Naive thymus-derived CD8-positive, alpha-beta T cell (primary cell): ENCODE results near the gene APP. TPM values are rescaled to one million over a fixed set of nuclear protein-coding genes. Genes with fewer than 3 reads are reported as not detected.
A peak's percentile ranks its signal among the peaks of the same experiment; 100 is the strongest.
"Not testable (repeated sequence)": the region's sequence is repeated elsewhere in the genome, so short reads cannot be mapped to it uniquely, and the experiment has no call there.

Source experiments
- ATAC-seq, 2 donors: fragments of 150-1000 bp; cut with Tn5 transposase in 1 of 2; sonication (Bioruptor Pico), chemical (Tn5 transposase) in 1 of 2; 1 replicate in 1 of 2; 2 replicates in 1 of 2; pipeline ENCODE4 v1.10.0; 2021; ENCODE audit warnings: mild to moderate bottlenecking in 2 of 2, moderate library complexity in 2 of 2
- POLR2A ChIA-PET: fragments of 350-600 bp; sonication (Branson Sonifier 250); formaldehyde crosslinking; loops from one replicate; lab custom pipeline; 2021; ENCODE audit warnings: antibody characterized with exemption; lab: Charles Lee
- DNase-seq, 10 donors: peaks; one replicate each; pipeline versions ENCODE4 v3.0.0 to v3.0.0-alpha.2; 2020 to 2022
- H3K27ac Mint-ChIP-seq, 10 donors: one replicate each; pipeline ENCODE4 v1.8.0; 2020 to 2022; ENCODE audit warnings: mild to moderate bottlenecking in 10 of 10, mixed read lengths in 10 of 10, moderate library complexity in 4 of 10, inconsistent platforms in 1 of 10
- H3K27me3 Mint-ChIP-seq, 5 donors: one replicate each; pipeline ENCODE4 v1.8.0; 2021 to 2022; ENCODE audit warnings: mixed read lengths in 5 of 5
- H3K36me3 Mint-ChIP-seq, 3 donors: one replicate each; pipeline ENCODE4 v1.8.0; 2020 to 2022; ENCODE audit warnings: mixed read lengths in 3 of 3, mild to moderate bottlenecking in 2 of 3, inconsistent platforms in 1 of 3
- H3K4me1 Mint-ChIP-seq, 4 donors: one replicate each; pipeline ENCODE4 v1.8.0; 2021 to 2022; ENCODE audit warnings: mixed read lengths in 4 of 4
- H3K4me3 Mint-ChIP-seq, 10 donors: one replicate each; pipeline ENCODE4 v1.8.0; 2020 to 2022; ENCODE audit warnings: mild to moderate bottlenecking in 10 of 10, mixed read lengths in 10 of 10, moderate library complexity in 6 of 10, inconsistent platforms in 1 of 10
- H3K9me3 Mint-ChIP-seq, 9 donors: one replicate each; pipeline ENCODE4 v1.8.0; 2020 to 2022; ENCODE audit warnings: mixed read lengths in 9 of 9, mild to moderate bottlenecking in 3 of 9, inconsistent platforms in 1 of 9, moderate library complexity in 1 of 9
- polyA plus RNA-seq, 3 donors: library from polyadenylated mRNA; unstranded; fragments of 300-500 nt; fragmentation: Illumina TruSeq; gene quantifications; one replicate each; pipeline ENCODE4 v1.2.3, GENCODE V29; 2021
- total RNA-seq, 8 experiments: library from RNA in 2 of 8; stranded (reverse) in 2 of 8; gene quantifications; one replicate each; pipeline ENCODE4 v1.2.3 and lab custom pipeline; 2021 to 2026

Gene APP
- total and polyA plus RNA-seq, 5 experiments from 2014 or later, result 6.9 to 33.8 (median 8.7) TPM

DNA sequence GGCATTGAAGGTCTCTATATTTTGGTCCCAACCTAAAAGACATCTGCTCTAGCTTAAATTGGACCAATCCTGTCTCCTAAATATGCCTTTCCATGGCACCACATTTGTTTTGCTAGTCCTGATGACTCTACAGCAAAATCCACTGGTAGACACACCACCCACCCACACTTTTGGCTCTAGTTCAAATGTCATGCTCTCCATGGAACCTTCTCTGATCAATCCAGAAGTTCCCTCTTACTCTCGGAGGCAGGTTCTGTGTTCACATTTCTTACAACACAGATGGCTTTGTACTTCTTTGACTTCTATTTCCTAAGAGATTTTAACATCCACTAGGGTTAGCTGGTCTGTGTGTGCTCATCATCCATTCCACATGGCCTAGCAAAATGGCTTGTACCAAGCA lies 151.3 kb downstream of the APP start:
- POLR2A ChIA-PET, result no interaction called here
- no peak overlapping the region for H3K27ac Mint-ChIP-seq
- no peak for DNase-seq
- no peak overlapping the region for H3K4me3 Mint-ChIP-seq
- peaks cover 7 to 26% (median 15%) of the 10 kb centered on the region in 3 donors for H3K36me3 Mint-ChIP-seq
- no peaks in the 10 kb centered on the region for H3K9me3 Mint-ChIP-seq
- H3K4me1 Mint-ChIP-seq, result no peaks in the 10 kb centered on the region
- no peaks in the 10 kb centered on the region for H3K27me3 Mint-ChIP-seq
- ATAC-seq, result no peak

DNA sequence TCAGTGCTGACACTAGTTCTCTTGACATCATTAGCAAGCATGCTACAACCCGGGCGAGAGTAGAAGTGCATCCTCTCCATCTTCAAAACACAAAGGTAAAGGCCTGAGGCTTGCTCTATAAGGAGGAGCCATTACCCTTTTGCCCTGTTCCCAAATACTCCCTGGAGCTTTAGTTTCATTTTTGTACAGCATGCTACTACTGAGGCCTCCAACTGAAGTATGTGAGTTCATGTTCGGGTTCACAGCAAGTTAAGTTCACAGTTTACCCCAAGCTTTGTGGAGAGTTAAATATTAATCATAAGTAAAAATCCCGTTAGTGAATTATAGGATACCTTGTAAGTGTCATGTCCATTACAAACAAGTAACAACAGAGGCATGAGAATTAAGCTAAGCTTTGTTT lies 156.6 kb downstream of the APP start:
- H3K36me3 Mint-ChIP-seq, result no peaks in the 10 kb centered on the region
- peaks cover 0 to 2% (median 2%) of the 10 kb centered on the region in 4 donors for H3K4me1 Mint-ChIP-seq
- H3K27ac Mint-ChIP-seq, result no peak overlapping the region
- H3K4me3 Mint-ChIP-seq, result no peak overlapping the region
- H3K9me3 Mint-ChIP-seq, result no peaks in the 10 kb centered on the region
- POLR2A ChIA-PET, result no interaction called here
- ATAC-seq (no peak), DNase-seq (no peak)
- H3K27me3 Mint-ChIP-seq, result no peaks in the 10 kb centered on the region

DNA sequence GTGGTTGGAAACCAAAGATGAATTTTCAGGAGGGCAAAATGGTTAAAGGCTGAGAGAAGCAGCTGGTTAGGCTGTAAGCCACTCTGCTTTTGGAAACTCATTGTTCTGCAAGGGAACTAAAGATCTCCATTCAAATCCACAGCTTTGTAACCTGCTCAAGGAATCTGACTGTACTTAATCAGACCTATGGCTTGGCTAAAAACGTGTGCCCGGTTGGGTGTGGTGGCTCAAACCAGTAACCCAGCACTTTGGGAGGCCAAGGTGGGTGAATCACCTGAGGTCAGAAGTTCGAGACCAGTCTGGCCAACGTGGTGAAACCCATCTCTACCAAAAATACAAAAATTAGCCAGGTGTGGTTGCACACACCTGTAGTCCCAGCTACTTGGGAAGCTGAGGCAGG lies 158.1 kb downstream of the APP start:
- DNase-seq, ATAC-seq, H3K36me3 Mint-ChIP-seq, H3K4me3 Mint-ChIP-seq, H3K9me3 Mint-ChIP-seq, H3K27ac Mint-ChIP-seq, H3K27me3 Mint-ChIP-seq, POLR2A ChIA-PET: not testable (repeated sequence)
- peaks cover 0 to 10% (median 3%) of the 10 kb centered on the region in 4 donors for H3K4me1 Mint-ChIP-seq

DNA sequence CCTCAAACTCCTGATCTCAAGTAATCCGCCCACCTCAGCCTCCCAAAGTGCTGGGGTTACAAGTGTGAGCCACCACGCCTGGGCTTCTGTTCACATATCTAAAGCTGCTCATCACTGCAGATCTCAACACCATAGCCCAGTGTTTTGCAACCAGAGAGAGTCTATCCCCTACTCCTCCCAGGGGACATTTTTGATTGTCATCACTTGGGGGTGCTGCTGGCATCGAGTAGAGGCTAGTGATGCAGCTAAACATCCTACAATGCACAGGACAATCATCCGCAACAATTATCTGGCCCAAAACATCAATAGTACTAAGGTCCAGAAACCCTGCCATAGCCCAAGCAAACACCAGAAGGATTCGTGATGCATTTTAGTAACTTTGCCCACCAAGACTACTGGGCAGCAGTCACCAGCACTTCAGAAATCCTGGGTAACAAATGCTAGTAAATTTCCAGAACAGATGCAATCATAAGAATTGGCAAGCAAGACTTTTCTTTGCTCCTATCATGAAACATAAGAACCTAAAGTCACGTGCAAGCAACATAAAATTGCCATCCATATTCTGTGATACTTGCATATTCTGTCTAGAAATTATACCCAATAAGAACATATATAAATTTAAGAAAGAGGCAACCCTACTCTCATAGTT lies 159.2 kb downstream of the APP start:
- Mint-ChIP-seq H3K27me3 (no peaks in the 10 kb centered on the region), H3K4me1 (peaks cover 0 to 10% (median 3%) of the 10 kb centered on the region in 4 donors), H3K4me3 (no peak overlapping the region), H3K36me3 (no peaks in the 10 kb centered on the region), H3K27ac (peak overlapping the region in 1 of 10 donors; percentile 76), H3K9me3 (no peaks in the 10 kb centered on the region)
- no peak for DNase-seq
- ATAC-seq, result no peak
- POLR2A ChIA-PET, result interaction anchor here (0.7 kb wide), 1 partner anchor 223 kb away, joined by 3 read pairs; no protein-coding TSS in a partner anchor

DNA sequence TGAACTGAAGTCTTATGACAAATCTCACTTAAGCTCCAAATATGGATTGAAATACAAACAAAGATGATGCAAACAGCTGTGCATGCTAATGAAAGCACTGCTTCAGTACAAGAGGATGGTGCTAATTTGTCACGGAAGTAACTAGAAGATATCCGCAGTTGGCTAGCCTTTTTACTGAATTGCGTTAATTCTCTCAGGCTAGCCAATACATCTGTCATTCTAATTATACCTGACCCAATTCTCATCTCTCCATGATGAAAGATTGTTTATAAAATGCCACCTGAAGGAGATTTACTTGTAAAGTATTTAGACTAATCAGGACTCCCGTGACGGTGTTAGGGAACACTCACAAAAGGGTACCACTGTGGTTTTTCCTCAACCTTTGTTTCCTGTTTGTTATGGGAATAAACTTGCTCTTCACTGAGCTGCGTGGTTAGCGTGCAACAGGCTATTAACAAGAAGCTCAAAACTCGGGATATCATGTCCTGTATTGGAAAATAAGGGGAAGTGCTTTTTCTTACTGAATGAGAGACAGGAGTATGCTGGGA lies 162.5 kb downstream of the APP start:
- Mint-ChIP-seq H3K9me3 (no peaks in the 10 kb centered on the region), H3K4me1 (peaks cover 0 to 10% (median 1%) of the 10 kb centered on the region in 4 donors), H3K36me3 (no peaks in the 10 kb centered on the region), H3K27me3 (no peaks in the 10 kb centered on the region), H3K27ac (no peak overlapping the region), H3K4me3 (no peak overlapping the region)
- ATAC-seq (no peak), DNase-seq (no peak)
- POLR2A ChIA-PET, result no interaction called here

DNA sequence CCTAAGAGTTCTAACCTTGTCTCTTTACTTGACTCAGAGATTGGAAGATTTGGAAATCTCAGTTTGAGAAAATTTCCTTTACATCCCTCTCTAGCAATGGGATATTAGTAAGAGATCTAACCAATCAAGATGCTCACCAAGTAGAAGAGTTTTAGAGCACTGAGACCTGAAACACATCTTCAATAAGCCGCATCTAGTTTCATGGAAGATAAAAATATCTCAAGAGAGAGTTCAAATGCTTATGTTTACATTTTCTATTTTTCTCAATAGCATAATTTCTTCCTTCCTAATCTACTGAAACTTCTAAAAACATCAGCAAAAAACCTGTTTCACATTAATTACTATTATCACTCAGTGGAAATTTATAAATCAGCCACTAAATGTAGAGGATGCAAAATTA lies 165.1 kb downstream of the APP start:
- POLR2A ChIA-PET, result no interaction called here
- H3K4me1 Mint-ChIP-seq, result peaks cover 0 to 10% (median 3%) of the 10 kb centered on the region in 4 donors
- H3K27me3 Mint-ChIP-seq, result no peaks in the 10 kb centered on the region
- no peaks in the 10 kb centered on the region for H3K36me3 Mint-ChIP-seq
- no peak overlapping the region for H3K27ac Mint-ChIP-seq
- H3K9me3 Mint-ChIP-seq, result no peaks in the 10 kb centered on the region
- ATAC-seq (no peak), DNase-seq (no peak)
- no peak overlapping the region for H3K4me3 Mint-ChIP-seq

DNA sequence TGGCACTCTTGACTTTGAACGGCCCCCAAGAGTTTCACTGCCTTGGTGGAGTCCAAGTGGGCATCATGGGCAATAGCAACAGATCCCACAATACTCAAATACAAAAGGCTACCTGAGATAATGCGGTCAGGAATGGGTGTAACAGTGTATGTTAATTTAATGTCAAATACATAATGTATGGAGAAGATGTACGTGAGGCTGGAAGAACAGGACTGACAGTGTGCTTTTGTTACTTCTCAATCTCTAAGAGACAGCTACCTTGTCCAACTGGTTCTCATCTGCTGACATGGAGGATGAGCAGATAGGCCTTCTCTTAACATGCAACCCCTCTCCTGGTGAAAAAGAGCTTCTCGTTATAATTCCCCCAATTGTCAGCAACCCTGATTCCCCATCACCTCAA lies 167.2 kb downstream of the APP start:
- Mint-ChIP-seq H3K27me3 (no peaks in the 10 kb centered on the region), H3K27ac (no peak overlapping the region)

DNA sequence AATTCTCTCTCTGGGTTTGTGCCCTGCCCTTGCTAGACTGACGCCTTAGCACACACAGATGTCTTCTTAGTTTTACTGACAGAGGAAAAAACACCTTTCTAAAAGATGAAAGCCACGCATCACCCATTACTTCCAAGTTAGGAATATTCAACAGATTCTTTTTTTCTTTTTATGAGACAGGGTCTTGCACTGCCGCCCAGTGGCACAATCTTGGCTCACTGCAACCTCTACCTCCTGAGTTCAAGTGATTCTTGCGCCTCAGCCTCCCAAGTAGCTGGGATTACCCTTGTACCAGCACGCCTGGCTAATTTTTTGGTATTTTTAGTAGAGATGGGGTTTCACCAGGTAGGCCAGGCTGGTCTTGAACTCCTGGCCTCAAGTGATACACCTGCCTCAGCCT lies 169.2 kb downstream of the APP start:
- POLR2A ChIA-PET, result no interaction called here
- Mint-ChIP-seq H3K4me1 (peaks cover 0 to 12% (median 3%) of the 10 kb centered on the region in 4 donors), H3K36me3 (no peaks in the 10 kb centered on the region), H3K9me3 (no peaks in the 10 kb centered on the region), H3K27me3 (no peaks in the 10 kb centered on the region), H3K27ac (peak overlapping the region in 1 of 10 donors; percentile 8), H3K4me3 (no peak overlapping the region)
- ATAC-seq, result no peak
- DNase-seq, result no peak

More for the DNA sequence above, 167.2 kb downstream of the APP start:
- Mint-ChIP-seq H3K36me3 (no peaks in the 10 kb centered on the region), H3K9me3 (no peaks in the 10 kb centered on the region), H3K4me1 (peaks cover 0 to 12% (median 4%) of the 10 kb centered on the region in 4 donors), H3K4me3 (no peak overlapping the region)
- POLR2A ChIA-PET, result no interaction called here
- ATAC-seq (no peak), DNase-seq (no peak)

DNA sequence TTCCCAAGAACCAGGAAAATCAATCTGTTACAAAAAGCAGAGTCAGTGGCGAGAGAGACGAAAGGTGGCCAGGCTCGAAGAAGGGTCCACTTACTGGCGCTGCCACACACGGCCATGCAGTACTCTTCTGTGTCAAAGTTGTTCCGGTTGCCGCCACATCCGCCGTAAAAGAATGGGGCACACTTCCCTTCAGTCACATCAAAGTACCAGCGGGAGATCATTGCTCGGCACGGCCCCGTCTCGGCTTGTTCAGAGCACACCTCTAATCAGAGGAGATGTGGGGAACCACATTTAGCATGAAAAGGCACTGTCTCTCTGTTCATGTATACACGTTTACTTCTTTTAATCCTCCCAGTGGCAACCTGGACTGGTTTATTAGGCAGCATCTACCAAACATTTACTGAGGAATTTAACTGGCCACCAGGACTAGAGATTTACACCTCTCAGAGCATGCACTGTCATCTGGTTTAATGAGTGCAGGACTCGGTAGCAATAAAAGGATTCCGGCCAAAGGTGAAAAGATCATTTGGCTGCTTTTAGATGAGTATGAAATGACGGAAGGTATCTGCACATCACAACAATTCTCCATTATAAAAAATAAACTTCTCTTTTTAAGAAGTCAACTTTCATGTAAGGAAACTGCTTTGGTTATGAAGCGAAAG lies 170.5 kb downstream of the APP start:
- H3K4me3 Mint-ChIP-seq, result peak overlapping the region; percentile 3 to 65 (median 43)
- H3K27me3 Mint-ChIP-seq, result no peaks in the 10 kb centered on the region
- H3K36me3 Mint-ChIP-seq, result peaks cover 0 to 1% (median 0%) of the 10 kb centered on the region in 3 donors
- H3K27ac Mint-ChIP-seq, result peak overlapping the region in 3 of 10 donors; percentile 12 to 57 (median 56)
- peak; percentile 3 to 69 (median 28) for DNase-seq
- POLR2A ChIA-PET, result no interaction called here
- H3K9me3 Mint-ChIP-seq, result no peaks in the 10 kb centered on the region
- peak; percentile 91 to 97 for ATAC-seq
- H3K4me1 Mint-ChIP-seq, result peaks cover 0 to 12% (median 3%) of the 10 kb centered on the region in 4 donors

DNA sequence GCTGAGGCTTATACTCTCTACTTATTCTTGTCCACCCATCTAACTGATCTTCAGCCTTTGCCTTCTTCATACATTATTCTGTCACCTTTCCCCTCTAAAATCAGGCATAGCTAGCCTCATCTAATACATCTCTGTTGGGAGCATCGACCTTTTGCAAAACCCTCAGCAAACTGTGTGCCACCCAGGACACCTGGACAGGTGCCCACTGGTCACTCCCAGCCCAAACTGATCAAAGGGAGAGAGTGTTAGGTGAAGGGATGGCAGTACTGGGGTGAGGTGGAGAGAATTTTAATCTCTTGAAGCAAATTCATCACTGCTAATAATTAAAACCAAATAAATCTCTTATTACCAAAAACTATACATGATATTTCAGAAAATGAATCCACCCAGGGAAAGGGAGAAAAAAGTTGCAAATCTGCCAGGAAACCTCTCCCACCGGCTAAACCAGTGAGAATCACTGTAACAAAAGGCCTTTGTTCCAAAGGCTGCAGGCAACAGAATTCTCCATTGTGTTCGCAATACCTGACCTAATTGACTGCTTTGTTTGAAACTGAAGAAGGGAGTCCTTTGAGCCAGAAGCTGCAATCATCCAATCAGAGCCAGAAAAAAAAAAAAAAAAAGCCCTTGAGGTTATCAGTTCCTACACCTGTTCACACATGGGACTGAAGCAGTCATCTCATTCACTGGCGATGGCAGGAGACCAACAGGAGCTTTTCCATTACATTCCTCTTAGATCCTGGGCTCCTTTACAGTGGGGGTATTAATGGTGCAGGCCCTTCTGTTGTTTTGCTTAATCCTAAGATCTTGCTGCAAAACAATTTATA lies 172.6 kb downstream of the APP start:
- peaks cover 0 to 5% (median 0%) of the 10 kb centered on the region in 3 donors for H3K36me3 Mint-ChIP-seq
- DNase-seq, result no peak
- H3K9me3 Mint-ChIP-seq, result no peaks in the 10 kb centered on the region
- ATAC-seq, result no peak
- no peak overlapping the region for H3K4me3 Mint-ChIP-seq
- POLR2A ChIA-PET, result no interaction called here
- no peaks in the 10 kb centered on the region for H3K27me3 Mint-ChIP-seq
- H3K27ac Mint-ChIP-seq, result no peak overlapping the region
- H3K4me1 Mint-ChIP-seq, result peaks cover 0 to 12% (median 3%) of the 10 kb centered on the region in 4 donors

DNA sequence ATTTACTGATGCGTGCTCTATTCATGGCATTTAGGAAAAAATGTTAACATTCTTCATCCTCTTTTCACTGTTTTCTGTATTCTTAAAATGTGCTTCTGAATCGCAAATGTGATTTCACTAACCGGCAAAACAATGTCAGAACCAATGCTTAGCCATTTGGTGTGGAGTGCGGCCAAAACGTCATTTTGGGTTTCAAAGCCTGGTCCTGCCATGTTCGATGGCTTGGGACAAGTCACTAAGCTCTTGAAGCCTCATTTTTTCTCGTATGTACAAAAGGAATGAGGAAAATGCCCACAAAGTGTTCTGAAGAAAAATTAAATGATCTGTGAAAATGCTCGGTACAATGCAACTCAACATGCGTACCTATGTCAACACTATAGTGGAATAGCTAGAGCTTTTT lies 175.3 kb downstream of the APP start:
- Mint-ChIP-seq H3K4me3 (no peak overlapping the region), H3K9me3 (no peaks in the 10 kb centered on the region), H3K4me1 (peaks cover 0 to 8% (median 3%) of the 10 kb centered on the region in 4 donors), H3K36me3 (peaks cover 0 to 12% (median 0%) of the 10 kb centered on the region in 3 donors), H3K27ac (peak overlapping the region in 1 of 10 donors; percentile 5), H3K27me3 (no peaks in the 10 kb centered on the region)
- ATAC-seq (no peak), DNase-seq (no peak)
- POLR2A ChIA-PET, result no interaction called here

DNA sequence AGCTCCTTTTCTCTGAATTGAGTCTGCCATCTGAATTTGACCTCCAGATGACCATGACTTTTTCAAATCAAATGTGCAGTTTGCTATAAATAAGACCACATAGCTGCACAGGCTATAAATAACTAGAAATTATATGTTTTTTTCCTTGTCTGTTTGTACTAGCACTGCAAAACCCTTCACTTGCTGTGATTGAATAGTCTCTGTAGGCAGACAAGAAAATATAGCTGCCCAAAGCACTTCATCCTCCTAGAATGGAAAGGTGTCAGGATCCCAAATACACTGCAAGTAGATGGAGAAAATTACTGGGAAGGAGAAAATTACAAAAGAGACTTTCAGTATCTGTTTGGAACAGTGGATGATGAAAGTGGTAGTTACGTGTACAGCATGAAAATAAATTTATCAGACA lies 175.8 kb downstream of the APP start:
- DNase-seq, result no peak
- no peaks in the 10 kb centered on the region for H3K9me3 Mint-ChIP-seq
- no peaks in the 10 kb centered on the region for H3K27me3 Mint-ChIP-seq
- no peak overlapping the region for H3K4me3 Mint-ChIP-seq
- ATAC-seq, result no peak
- H3K4me1 Mint-ChIP-seq, result peaks cover 0 to 3% (median 1%) of the 10 kb centered on the region in 4 donors
- POLR2A ChIA-PET, result no interaction called here
- H3K36me3 Mint-ChIP-seq, result peaks cover 0 to 13% (median 0%) of the 10 kb centered on the region in 3 donors
- no peak overlapping the region for H3K27ac Mint-ChIP-seq
